Activated T-cell treated with anti-CD3 and anti-CD28 coated beads, Interleukin-2, amount 50 U/mL, for 4 hours (primary cell): ENCODE results near the gene AGBL1. TPM values are rescaled to one million over a fixed set of nuclear protein-coding genes. Genes with fewer than 3 reads are reported as not detected.

Experiments used
- ATAC-seq, 2 donors: fragments of 200-7000 bp; cut with Tn5 transposase; one replicate each; pipeline ENCODE4 v1.10.0; 2021
- DNase-seq: peaks from one replicate; pipeline ENCODE4 v3.0.0-alpha.2; 2020
- H3K27me3 Mint-ChIP-seq: one replicate; pipeline ENCODE4 v1.8.0; 2021; ENCODE audit warnings: low read depth, mixed read lengths
- H3K36me3 Mint-ChIP-seq: one replicate; pipeline ENCODE4 v1.8.0; 2022; ENCODE audit warnings: mixed read lengths; ENCODE audit not compliant: insufficient read depth
- H3K4me1 Mint-ChIP-seq: one replicate; pipeline ENCODE4 v1.8.0; 2021; ENCODE audit warnings: low read depth, mixed read lengths
- H3K4me3 Mint-ChIP-seq: one replicate; pipeline ENCODE4 v1.8.0; 2021; ENCODE audit warnings: mild to moderate bottlenecking, moderate library complexity, mixed read lengths
- H3K9me3 Mint-ChIP-seq: one replicate; pipeline ENCODE4 v1.8.0; 2021; ENCODE audit warnings: mixed read lengths
- total RNA-seq, 3 donors: library from RNA; stranded (reverse); gene quantifications; one replicate each; pipeline ENCODE4 v1.2.1, GENCODE V29; 2021

AGBL1 gene
- total RNA-seq, 3 donors from 2014 or later: 0.05 TPM; not detected in 2

GRCh38 chr15:86163816-86164215 lies 84.1 kb downstream of the AGBL1 start:
- Mint-ChIP-seq H3K9me3 (no peaks in the 10 kb centered on the region), H3K36me3 (no peaks in the 10 kb centered on the region), H3K4me1 (no peaks in the 10 kb centered on the region), H3K27me3 (peaks cover 2% of the 10 kb centered on the region), H3K4me3 (no peak overlapping the region)
- no peak for ATAC-seq
- DNase-seq: no peak

GRCh38 chr15:86164232-86164898 lies 84.7 kb downstream of the AGBL1 start:
- Mint-ChIP-seq H3K9me3 (no peaks in the 10 kb centered on the region), H3K27me3 (peaks cover 2% of the 10 kb centered on the region), H3K4me3 (no peak overlapping the region), H3K36me3 (no peaks in the 10 kb centered on the region), H3K4me1 (no peaks in the 10 kb centered on the region)
- DNase-seq (no peak), ATAC-seq (no peak)

DNA sequence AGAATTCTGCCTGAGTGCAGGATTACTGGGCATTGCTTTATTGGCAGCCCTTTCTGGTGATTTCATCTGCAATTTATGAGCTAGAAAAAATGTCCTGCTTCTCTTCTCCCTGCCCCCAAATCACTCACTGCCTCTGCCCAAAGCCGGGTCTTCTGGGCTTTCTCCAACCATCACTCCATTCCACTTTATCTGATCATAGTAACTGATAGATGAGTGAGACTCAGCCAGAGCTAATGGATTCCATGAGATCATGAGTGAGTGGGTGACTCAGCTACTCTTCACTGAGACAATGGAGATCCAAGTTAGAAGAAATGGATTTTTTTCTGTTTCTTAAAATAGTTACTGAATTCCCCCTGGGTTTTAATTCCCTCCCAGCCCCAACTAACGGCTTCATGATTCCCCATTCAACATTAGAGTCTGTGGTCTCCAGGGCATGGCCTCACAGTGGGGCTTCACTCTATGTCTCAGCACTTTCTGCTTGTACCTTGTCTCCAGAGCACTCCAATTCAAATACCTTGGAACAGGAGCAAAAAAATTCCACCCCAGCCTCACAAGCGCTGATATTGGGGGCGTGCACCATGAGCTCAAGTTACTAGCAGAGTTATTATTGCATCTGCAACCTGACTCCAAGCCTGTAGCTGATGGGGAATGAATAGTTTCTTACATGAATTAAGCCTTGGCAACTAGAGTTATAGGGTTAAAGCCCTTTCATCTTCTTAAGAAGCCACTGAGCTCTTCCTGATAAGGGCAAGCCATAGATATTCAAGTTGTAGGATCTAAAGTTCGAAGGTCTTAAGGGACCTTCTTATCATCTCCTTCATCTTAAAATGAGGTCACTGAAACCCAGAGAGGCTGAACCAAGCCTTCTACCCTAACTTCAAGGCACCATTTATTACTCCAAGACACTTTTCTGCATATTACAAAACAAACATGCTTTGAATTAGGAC lies 85.9 kb downstream of the AGBL1 start:
- DNase-seq (no peak), ATAC-seq (no peak)
- Mint-ChIP-seq H3K4me3 (no peak overlapping the region), H3K27me3 (peaks cover 2% of the 10 kb centered on the region), H3K4me1 (no peaks in the 10 kb centered on the region), H3K36me3 (no peaks in the 10 kb centered on the region), H3K9me3 (no peaks in the 10 kb centered on the region)

DNA sequence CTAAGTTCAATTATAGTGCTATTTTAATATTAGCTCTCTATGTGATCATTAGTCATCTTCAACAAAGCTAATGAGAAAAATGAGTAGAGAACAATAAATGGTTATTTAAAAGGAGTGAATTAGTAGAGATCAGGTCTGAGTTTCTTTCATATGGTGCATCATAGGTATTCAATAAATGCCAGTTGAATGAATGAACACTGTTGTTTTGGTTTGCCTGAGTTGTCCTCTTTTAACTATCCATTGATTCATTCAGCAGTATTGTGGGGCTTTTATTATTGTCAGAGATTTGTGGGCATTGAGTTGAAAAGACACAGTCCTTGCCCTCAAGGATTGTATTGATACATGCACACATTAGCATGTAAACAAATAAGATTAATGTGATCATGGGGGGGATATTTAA lies 88.2 kb downstream of the AGBL1 start:
- no peaks in the 10 kb centered on the region for H3K9me3 Mint-ChIP-seq
- H3K4me3 Mint-ChIP-seq: no peak overlapping the region
- no peak for ATAC-seq
- DNase-seq: no peak
- H3K27me3 Mint-ChIP-seq: peaks cover 2% of the 10 kb centered on the region
- H3K4me1 Mint-ChIP-seq: no peaks in the 10 kb centered on the region
- no peaks in the 10 kb centered on the region for H3K36me3 Mint-ChIP-seq

DNA sequence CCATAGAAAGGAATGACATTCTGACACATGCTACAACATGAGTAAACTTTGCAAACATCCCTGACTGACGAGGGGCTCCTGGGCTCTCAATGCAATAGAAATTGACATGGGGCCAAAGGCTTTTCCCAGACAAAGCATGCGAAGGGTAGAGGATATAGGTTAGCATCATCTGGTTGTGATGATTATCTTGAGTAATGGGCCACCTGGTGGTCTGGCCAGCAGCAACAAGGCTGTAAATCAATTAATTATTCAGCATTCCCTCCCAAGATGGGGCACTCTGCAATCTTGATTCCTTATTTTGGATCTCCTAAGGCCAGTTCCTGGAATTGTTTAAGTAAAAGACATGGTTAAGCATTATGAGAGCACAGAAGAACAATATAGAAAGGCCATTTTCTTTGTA lies 99.2 kb downstream of the AGBL1 start:
- H3K4me3 Mint-ChIP-seq: no peak overlapping the region
- peaks cover 18% of the 10 kb centered on the region for H3K27me3 Mint-ChIP-seq
- DNase-seq (no peak), ATAC-seq (no peak)
- no peaks in the 10 kb centered on the region for H3K36me3 Mint-ChIP-seq
- no peaks in the 10 kb centered on the region for H3K4me1 Mint-ChIP-seq
- H3K9me3 Mint-ChIP-seq: peaks cover 11% of the 10 kb centered on the region

- H3K4me3 Mint-ChIP-seq: no peak overlapping the region
- DNase-seq (no peak), ATAC-seq (peak; percentile 94 to 96)
- peaks cover 14% of the 10 kb centered on the region for H3K27me3 Mint-ChIP-seq
- no peaks in the 10 kb centered on the region for H3K4me1 Mint-ChIP-seq
- no peaks in the 10 kb centered on the region for H3K9me3 Mint-ChIP-seq
- no peaks in the 10 kb centered on the region for H3K36me3 Mint-ChIP-seq
These were observed 104.2 kb downstream of the AGBL1 start for GRCh38 chr15:86183596-86184491.

DNA sequence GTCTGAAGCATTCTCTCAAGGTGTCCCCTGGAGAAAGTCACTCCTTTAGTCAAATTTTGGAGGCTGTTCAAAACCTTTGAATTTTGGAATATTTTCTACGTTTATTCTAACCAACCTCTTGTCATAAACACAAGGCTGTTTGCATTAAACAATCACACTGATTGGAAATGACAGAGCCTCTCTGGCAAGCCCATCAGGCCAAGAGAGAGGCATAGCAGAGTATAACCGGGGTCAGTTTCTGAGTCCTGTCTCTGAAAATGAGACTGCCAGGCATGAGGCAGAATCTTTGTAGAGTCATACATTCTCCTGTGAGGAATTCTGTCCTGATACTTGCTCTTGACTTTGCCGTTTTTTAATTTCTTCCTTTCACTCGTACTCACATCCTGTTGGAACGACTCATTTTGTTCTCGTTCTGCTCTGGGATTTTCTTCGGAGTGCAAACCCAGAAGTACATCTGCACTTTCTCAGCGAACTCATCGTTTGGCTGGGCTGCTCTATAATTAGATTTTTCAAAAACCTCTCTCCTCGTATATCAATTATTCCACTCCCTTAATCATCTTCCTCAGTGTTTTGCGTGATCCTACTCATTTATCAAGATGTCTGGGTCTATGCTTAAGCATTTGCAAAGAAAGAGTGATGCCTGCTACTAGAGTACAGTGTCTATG lies 114.2 kb downstream of the AGBL1 start:
- Mint-ChIP-seq H3K36me3 (no peaks in the 10 kb centered on the region), H3K4me3 (no peak overlapping the region), H3K27me3 (peaks cover 5% of the 10 kb centered on the region), H3K4me1 (no peaks in the 10 kb centered on the region), H3K9me3 (no peaks in the 10 kb centered on the region)
- DNase-seq (no peak), ATAC-seq (no peak)

DNA sequence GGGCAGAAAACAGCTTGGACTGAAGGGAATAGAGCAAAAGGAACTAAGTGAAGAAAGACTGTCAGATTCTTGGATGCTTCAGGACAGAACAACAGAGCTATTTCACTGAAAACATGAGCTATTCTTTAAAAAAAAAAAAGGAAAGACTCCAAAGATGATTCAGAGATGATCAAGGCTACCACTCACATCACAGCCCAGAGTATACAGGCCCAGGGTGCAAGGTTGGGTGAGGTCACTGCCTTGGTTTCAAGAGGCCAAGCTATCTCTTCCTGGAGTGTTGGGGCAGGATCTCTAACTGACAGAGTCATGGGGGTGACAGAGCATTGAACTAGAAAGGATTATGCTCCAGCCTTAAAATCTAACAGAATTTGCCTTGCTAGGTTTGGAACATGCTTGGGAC lies 118.1 kb downstream of the AGBL1 start:
- H3K4me3 Mint-ChIP-seq: no peak overlapping the region
- no peaks in the 10 kb centered on the region for H3K9me3 Mint-ChIP-seq
- no peak for DNase-seq
- no peak for ATAC-seq
- no peaks in the 10 kb centered on the region for H3K36me3 Mint-ChIP-seq
- no peaks in the 10 kb centered on the region for H3K4me1 Mint-ChIP-seq
- no peaks in the 10 kb centered on the region for H3K27me3 Mint-ChIP-seq

DNA sequence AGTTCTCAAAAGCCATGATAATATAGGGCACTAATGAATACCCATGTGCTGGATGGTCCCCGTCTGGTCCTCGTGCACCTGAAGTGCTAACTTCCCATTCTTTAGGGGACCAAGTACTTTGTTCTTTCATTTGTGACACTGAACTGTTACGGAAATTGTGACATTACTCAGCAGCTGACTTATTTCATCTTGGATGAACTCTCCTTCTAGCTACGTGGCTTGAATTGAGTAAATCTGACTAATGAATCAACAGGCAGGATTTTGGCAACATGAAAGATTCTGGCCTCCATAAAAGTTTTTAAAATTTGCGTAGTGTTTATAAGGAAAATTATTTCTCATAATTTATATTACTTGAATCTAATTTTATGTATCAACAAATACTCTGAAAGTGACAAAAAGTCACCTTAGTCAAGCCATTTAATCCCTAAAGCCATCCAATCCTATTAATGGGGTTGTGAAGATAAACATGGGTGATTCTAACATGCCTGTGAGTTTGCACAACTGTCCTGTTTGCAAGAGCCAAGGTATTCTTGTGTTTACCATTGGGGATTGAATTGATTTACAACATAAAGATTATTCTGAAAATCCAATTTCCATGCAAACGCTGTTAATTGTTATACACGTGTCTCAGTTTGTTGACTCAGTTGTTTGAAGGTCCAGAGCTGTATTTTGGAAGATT lies 119.9 kb downstream of the AGBL1 start:
- Mint-ChIP-seq H3K36me3 (no peaks in the 10 kb centered on the region), H3K4me1 (no peaks in the 10 kb centered on the region), H3K9me3 (no peaks in the 10 kb centered on the region), H3K4me3 (no peak overlapping the region), H3K27me3 (peaks cover under 1% of the 10 kb centered on the region)
- DNase-seq (no peak), ATAC-seq (no peak)

DNA sequence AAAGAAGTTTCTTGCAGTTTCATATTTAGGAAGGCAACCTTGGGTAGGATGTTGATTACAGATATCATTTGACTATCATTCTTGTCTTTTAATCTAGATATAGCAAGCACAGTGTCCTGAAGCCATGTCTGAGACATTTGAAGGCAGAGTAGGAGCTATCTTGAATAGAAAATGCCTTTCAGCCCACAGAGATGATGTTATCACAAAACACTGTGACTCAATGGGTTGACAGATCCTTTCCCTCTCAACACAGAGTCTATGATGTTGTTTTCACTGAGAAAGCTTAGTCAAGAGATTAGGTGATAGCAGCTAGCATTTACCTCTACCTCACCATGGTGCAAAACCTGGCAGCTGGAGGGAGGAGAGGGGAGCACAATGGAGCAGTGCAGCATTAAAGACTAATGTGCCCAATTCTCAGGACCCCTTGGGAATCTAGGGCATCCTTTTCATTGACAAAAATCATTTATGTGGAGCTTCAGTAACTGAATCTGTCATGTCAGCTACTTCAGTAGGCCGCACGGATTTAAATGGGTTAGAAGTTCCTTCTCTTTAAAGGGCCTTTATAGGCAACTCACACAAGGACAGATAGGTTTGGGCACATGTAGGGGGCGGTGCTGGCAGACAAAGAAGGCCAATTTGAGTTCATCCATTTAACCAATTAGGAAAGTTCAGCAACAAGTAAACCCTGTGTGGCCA lies 121.8 kb downstream of the AGBL1 start:
- Mint-ChIP-seq H3K4me3 (no peak overlapping the region), H3K36me3 (no peaks in the 10 kb centered on the region), H3K27me3 (peaks cover 2% of the 10 kb centered on the region), H3K4me1 (no peaks in the 10 kb centered on the region), H3K9me3 (no peaks in the 10 kb centered on the region)
- ATAC-seq (peak; percentile 63 to 91), DNase-seq (no peak)

DNA sequence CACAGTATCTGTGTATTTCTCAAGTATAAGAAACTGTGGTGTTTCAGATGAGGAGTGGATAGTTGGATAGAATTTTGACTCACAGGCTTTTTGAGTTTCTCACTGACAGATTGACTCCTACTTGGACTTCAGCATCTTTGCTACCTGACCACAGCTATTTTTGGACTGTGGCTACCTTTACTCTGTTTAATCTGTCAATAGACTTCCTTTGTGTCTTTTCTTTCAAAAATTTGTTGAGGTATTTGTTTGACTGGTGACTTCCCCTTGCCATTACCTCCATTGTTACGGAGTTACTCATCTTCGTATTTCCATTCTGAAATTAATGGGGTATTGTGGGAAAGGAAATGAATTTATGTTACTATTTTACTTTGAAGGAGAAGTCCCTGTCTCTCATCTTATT lies 123.8 kb downstream of the AGBL1 start:
- ATAC-seq (no peak), DNase-seq (no peak)
- no peak overlapping the region for H3K4me3 Mint-ChIP-seq
- no peaks in the 10 kb centered on the region for H3K4me1 Mint-ChIP-seq
- no peaks in the 10 kb centered on the region for H3K36me3 Mint-ChIP-seq
- peaks cover 4% of the 10 kb centered on the region for H3K27me3 Mint-ChIP-seq
- no peaks in the 10 kb centered on the region for H3K9me3 Mint-ChIP-seq

GRCh38 chr15:86205096-86205495 lies 125.4 kb downstream of the AGBL1 start:
- Mint-ChIP-seq H3K36me3 (no peaks in the 10 kb centered on the region), H3K27me3 (peaks cover 7% of the 10 kb centered on the region), H3K9me3 (peaks cover under 1% of the 10 kb centered on the region), H3K4me3 (no peak overlapping the region), H3K4me1 (no peaks in the 10 kb centered on the region)
- no peak for ATAC-seq
- no peak for DNase-seq

- ATAC-seq (no peak), DNase-seq (no peak)
- Mint-ChIP-seq H3K4me3 (no peak overlapping the region), H3K27me3 (peaks cover 21% of the 10 kb centered on the region), H3K9me3 (peaks cover 25% of the 10 kb centered on the region), H3K36me3 (peaks cover 1% of the 10 kb centered on the region), H3K4me1 (no peaks in the 10 kb centered on the region)
These were observed 133.7 kb downstream of the AGBL1 start for GRCh38 chr15:86213420-86213819.
